ENCODE results near the gene KLF11. TPM values are rescaled to one million over a fixed set of nuclear protein-coding genes. Genes with fewer than 3 reads are reported as not detected.

The KLF11 gene
- total and polyA plus RNA-seq, 8 donors, result 4.1 to 21.6 (median 12.0) TPM

DNA sequence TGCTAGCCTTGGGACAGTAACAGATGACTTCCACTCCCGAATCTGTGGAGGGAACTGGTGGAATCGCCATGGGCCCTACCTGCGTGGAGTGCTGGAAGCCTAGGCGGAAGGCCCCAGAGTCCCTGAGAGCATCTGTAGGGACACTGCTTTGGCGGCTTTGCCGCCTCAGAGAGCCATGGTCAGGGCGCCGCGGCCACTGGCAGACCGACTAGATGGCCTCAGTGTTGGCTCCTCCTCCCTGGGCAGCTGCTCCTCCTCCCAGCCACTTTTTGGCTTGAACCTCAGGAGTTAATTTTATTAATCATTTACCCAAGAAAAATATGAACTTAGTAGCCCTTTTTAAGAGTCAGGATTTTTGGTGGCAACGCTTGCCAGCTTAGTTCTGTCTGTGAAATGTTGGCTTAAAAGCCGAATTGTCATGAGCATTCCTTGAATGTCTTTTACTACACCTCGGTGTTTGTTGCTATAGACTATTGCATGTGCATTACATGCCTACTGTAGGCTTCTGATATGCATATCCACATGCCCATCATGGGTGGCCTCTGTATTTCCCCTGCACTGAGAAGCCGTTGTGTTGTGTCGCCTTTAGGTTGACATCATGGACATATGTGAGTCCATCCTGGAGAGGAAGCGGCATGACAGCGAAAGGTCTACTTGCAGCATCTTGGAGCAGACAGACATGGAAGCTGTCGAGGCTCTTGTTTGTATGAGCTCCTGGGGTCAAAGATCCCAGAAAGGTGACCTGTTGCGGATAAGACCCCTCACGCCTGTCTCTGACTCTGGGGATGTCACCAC is 2.4 kb downstream of the KLF11 start:
- peak in 1 of 2 donors; percentile 70 for DNase-seq
- H3K36me3 ChIP-seq, result peaks cover 24 to 46% (median 44%) of the 10 kb centered on the region in 4 donors
- H3K27ac ChIP-seq, result peak overlapping the region; percentile 13 to 99 (median 96)
- WGBS, 5 donors, result 46 to 69% (median 58%) methylated on average over 20 of the region's 20 CpGs
- peak overlapping the region; percentile 52 to 67 (median 58) for H3K4me3 ChIP-seq
- peaks cover 61 to 85% (median 83%) of the 10 kb centered on the region in 4 donors for H3K4me1 ChIP-seq
- no peaks in the 10 kb centered on the region for H3K9me3 ChIP-seq
- H3K27me3 ChIP-seq, result no peaks in the 10 kb centered on the region
- intact Hi-C loops (cut with DNase I; ENCODE audit: low total_unique reads), result loop anchor here (5.0 kb wide), 1 partner anchor 58 kb away; no protein-coding TSS in a partner anchor
- TF ChIP-seq POLR2AphosphoS5 (IDR thresholded peaks at IDR 0.05) (peak in 1 of 3 donors; percentile 8), EP300 (IDR thresholded peaks at IDR 0.05) (no peak), POLR2A (IDR thresholded peaks at IDR 0.05) (no peak)
- TF ChIP-seq, protein P1, sequence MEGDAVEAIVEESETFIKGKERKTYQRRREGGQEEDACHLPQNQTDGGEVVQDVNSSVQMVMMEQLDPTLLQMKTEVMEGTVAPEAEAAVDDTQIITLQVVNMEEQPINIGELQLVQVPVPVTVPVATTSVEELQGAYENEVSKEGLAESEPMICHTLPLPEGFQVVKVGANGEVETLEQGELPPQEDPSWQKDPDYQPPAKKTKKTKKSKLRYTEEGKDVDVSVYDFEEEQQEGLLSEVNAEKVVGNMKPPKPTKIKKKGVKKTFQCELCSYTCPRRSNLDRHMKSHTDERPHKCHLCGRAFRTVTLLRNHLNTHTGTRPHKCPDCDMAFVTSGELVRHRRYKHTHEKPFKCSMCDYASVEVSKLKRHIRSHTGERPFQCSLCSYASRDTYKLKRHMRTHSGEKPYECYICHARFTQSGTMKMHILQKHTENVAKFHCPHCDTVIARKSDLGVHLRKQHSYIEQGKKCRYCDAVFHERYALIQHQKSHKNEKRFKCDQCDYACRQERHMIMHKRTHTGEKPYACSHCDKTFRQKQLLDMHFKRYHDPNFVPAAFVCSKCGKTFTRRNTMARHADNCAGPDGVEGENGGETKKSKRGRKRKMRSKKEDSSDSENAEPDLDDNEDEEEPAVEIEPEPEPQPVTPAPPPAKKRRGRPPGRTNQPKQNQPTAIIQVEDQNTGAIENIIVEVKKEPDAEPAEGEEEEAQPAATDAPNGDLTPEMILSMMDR (IDR thresholded peaks at IDR 0.05), result no peak

GRCh38 chr2:10046931-10047330 is 3.6 kb downstream of the KLF11 start:
- TF ChIP-seq POLR2A (IDR thresholded peaks at IDR 0.05) (no peak), POLR2AphosphoS5 (IDR thresholded peaks at IDR 0.05) (no peak), EP300 (IDR thresholded peaks at IDR 0.05) (no peak)
- TF ChIP-seq, protein P1 (IDR thresholded peaks at IDR 0.05), result no peak
- Histone ChIP-seq H3K4me3 (no peak overlapping the region), H3K36me3 (peaks cover 29 to 58% (median 55%) of the 10 kb centered on the region in 4 donors), H3K9me3 (no peaks in the 10 kb centered on the region), H3K4me1 (peaks cover 55 to 74% (median 72%) of the 10 kb centered on the region in 4 donors), H3K27me3 (no peaks in the 10 kb centered on the region), H3K27ac (peak overlapping the region in 3 of 5 donors; percentile 92 to 99 (median 99))
- WGBS, 5 donors, result 47 to 67% (median 62%) methylated on average over 7 of the region's 7 CpGs
- intact Hi-C loops (cut with DNase I; ENCODE audit: low total_unique reads), result loop anchor here (5.0 kb wide), 1 partner anchor 60 kb away; no protein-coding TSS in a partner anchor
- no peak for DNase-seq

DNA sequence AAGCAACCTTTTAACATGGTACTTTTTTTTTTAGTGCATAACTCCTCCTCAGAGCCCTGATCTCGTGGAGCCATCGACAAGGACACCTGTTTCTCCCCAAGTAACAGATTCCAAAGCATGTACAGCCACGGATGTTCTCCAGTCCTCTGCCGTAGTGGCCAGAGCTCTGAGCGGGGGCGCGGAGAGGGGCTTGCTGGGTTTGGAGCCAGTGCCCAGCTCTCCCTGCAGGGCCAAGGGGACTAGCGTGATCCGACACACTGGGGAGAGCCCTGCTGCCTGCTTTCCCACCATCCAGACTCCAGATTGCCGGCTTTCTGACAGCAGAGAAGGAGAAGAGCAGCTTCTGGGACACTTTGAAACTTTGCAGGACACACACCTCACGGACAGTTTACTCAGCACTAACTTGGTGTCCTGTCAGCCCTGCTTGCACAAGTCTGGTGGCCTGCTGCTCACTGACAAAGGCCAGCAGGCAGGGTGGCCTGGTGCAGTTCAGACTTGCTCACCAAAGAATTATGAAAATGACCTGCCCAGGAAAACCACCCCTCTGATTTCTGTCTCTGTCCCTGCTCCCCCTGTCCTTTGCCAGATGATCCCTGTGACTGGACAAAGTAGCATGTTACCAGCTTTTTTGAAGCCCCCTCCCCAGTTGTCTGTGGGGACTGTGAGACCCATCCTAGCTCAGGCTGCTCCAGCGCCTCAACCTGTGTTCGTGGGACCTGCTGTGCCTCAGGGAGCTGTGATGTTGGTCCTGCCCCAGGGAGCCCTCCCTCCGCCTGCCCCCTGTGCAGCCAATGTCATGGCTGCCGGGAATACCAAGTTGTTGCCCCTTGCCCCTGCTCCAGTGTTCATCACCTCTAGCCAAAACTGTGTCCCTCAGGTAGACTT is 4.5 kb downstream of the KLF11 start:
- no peak for TF ChIP-seq EP300 (IDR thresholded peaks at IDR 0.05)
- TF ChIP-seq POLR2A (IDR thresholded peaks at IDR 0.05), result no peak
- TF ChIP-seq POLR2AphosphoS5 (IDR thresholded peaks at IDR 0.05), result no peak
- TF ChIP-seq, protein P1 (IDR thresholded peaks at IDR 0.05), result no peak
- 80 to 90% (median 89%) methylated on average over 13 to 15 of the region's 15 CpGs for WGBS, 5 donors
- no peaks in the 10 kb centered on the region for H3K27me3 ChIP-seq
- peak overlapping the region in 1 of 4 donors; percentile 32 for H3K4me3 ChIP-seq
- intact Hi-C loops (cut with DNase I; ENCODE audit: low total_unique reads), result loop anchor here (5.0 kb wide), 1 partner anchor 61 kb away; no protein-coding TSS in a partner anchor
- DNase-seq, result no peak
- H3K36me3 ChIP-seq, result peaks cover 34 to 67% (median 64%) of the 10 kb centered on the region in 4 donors
- peaks cover 47 to 72% (median 64%) of the 10 kb centered on the region in 4 donors for H3K4me1 ChIP-seq
- H3K9me3 ChIP-seq, result no peaks in the 10 kb centered on the region
- peak overlapping the region in 3 of 5 donors; percentile 3 to 99 (median 26) for H3K27ac ChIP-seq

Data from stomach (tissue), 9 donors.